C4-2B (cell line): ENCODE measurements around the gene CTSF.

ENCODE experiments used
- H3K27ac ChIP-seq: fragments of 450-650 bp; 2 replicates; pipeline ENCODE4 v1.5.1; 2017
- CTCF ChIP-seq: fragments of 450-650 bp; conservative IDR thresholded peaks from 2 replicates; pipeline ENCODE4 v1.5.1; 2017; ENCODE audit warnings: mild to moderate bottlenecking
- ZFX ChIP-seq: fragments of 450-650 bp; IDR thresholded peaks from 2 replicates; pipeline ENCODE4 v1.6.1; 2017

CTSF gene

DNA sequence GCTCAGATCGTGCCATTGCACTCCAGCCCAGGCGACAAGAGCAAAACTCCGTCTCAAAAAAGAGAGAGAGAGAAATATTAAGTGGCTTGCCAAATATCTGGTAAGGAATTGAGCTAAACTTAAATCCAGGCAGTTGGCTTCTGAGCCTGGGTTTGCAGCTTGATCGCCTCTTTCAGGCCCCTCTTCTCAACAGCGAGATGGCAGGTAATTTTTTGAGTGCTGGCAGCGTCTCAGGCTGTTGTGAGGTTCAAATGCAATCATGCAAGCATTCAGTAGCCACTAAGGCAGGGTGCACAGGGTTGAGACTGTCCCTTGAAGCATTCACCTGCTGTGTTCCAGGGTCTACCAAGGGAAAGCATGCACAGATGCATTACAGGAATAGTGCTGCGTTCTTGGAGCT is 670 bp upstream of the CTSF start:
- H3K27ac ChIP-seq: peak overlapping the region; percentile 76
- TF ChIP-seq CTCF: no peak
- no peak for TF ChIP-seq ZFX

DNA sequence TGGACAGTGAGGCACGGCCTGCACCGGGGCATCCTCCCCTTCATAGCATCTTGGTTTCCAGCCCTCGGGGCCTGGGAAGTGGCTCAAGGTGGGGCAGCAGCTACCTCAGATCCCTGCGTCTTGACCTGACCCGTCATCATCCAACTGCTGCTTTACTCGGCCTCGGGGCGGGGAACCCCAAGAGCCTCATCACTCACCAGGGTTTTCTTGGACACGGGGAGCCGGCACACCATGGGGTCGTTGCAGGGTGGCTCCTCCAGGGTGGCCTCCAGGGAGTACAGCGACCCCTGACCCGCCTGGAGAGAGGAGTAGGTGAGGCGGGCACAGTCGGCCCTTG is 651 bp downstream of the CTSF start:
- peak overlapping the region; percentile 76 for H3K27ac ChIP-seq
- TF ChIP-seq ZFX (no peak), CTCF (no peak)

- H3K27ac ChIP-seq: no peak overlapping the region
- TF ChIP-seq CTCF: no peak
Observed at GRCh38 chr11:66566221-66566620, 2.2 kb downstream of the CTSF start.

GRCh38 chr11:66564984-66565383 is 3.4 kb downstream of the CTSF start:
- H3K27ac ChIP-seq: no peak overlapping the region
- TF ChIP-seq CTCF (no peak), ZFX (no peak)

DNA sequence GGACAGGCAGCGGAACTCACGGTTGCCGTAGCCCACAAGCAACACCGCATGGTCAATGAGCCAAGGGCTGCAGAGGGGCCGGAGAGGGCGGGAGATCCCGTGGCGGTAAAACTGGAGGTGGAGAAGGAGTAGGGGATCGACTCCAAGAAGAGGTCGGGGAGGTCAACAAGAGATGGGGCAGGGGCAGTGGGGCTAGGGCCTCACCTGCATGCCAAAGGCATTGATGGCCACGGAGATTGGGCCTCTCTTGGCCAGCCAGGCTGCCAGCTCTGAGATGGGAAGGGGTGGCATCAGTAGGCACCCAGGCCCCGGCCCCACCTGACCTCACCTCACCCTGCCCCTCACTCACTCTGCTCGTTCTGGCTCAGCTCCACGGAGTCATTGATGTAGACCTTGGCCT is 3.9 kb downstream of the CTSF start:
- H3K27ac ChIP-seq: no peak overlapping the region
- TF ChIP-seq CTCF (no peak), ZFX (no peak)

DNA sequence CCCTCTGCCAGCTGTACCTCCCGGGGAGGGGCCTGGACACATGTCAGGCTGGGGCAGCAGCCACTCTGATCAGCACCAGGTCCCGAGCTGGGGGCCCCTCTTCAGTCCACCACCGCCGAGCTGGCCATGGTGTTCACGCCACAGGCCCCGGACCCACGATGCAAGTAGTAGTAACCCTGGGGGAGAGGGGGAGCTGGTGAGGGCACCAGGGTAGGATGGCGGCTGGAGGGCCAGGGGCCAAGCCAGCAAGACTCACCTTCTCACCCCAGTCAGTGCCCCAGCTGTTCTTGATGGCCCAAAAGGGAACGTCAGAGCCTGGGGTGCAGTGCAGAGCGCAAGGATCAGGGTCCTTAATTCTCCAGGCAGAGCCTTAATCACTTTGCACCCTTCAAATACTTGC is 4.6 kb downstream of the CTSF start:
- TF ChIP-seq ZFX (no peak), CTCF (no peak)
- H3K27ac ChIP-seq: no peak overlapping the region

DNA sequence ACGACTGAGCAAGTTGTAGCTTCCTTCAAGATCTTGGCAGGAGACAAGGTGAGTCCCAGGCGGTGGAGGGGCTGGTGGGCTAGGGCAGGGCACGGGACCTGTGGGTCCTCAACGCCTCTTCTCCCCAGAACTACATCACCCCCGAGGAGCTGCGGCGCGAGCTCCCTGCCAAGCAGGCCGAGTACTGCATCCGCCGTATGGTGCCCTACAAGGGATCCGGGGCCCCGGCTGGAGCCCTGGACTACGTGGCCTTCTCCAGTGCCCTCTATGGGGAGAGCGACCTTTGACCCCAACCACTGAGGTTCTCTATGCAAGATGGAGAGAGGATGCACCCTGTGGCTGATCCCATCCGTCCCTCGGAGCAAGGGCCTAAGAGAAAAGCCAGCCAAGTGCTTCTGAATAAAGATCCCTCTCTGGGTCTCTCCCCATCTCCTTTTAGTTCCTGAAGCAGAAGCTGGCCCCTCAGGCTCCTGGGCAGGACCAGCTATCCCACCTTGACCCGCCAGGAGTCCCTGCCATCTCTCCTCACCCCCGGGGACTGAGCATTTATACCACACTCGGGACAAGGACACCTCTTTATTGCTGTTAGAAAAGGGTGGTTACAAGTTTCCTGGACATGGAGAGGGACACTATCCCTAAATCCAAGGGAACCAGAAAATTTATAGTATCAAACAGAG is 5.4 kb downstream of the CTSF start:
- TF ChIP-seq ZFX (no peak), CTCF (no peak)
- no peak overlapping the region for H3K27ac ChIP-seq
